HG02678 (cell line): ENCODE measurements around the gene PHB1.

Source experiments
- ATAC-seq: cut with Tn5 transposase; IDR thresholded peaks from one replicate; pipeline ENCODE4 v1.9.1; 2021; ENCODE audit warnings: mild to moderate bottlenecking, moderate library complexity; ENCODE audit not compliant: unreplicated experiment

Gene PHB1

GRCh38 chr17:49414622-49415350, at the start of gene PHB1:
PHB1 (minus strand) TSS chr17:49414882; CDS start chr17:49413264, 1,618 bp downstream.
- ATAC-seq = peak; percentile 99

- no peak for ATAC-seq
Observed at GRCh38 chr17:49464049-49464448, 49.4 kb upstream of the PHB1 start.

- no peak for ATAC-seq
Observed at GRCh38 chr17:49461580-49461979, 46.9 kb upstream of the PHB1 start.

- ATAC-seq = no peak
Observed at GRCh38 chr17:49460401-49460800, 45.7 kb upstream of the PHB1 start.

GRCh38 chr17:49459401-49459984, 44.8 kb upstream of the PHB1 start:
- ATAC-seq = no peak

- no peak for ATAC-seq
Observed at GRCh38 chr17:49457564-49458535, 43.2 kb upstream of the PHB1 start.

GRCh38 chr17:49456183-49456965, 41.7 kb upstream of the PHB1 start:
- ATAC-seq = no peak

- ATAC-seq = no peak
Observed at GRCh38 chr17:49455272-49455861, 40.7 kb upstream of the PHB1 start.

GRCh38 chr17:49454050-49454449, 39.4 kb upstream of the PHB1 start:
- ATAC-seq = no peak

- ATAC-seq = no peak
Observed at GRCh38 chr17:49452661-49453060, 38.0 kb upstream of the PHB1 start.

GRCh38 chr17:49452201-49452600, 37.5 kb upstream of the PHB1 start:
- ATAC-seq = no peak

- ATAC-seq = no peak
Observed at GRCh38 chr17:49450735-49451134, 36.1 kb upstream of the PHB1 start.

- no peak for ATAC-seq
Observed at GRCh38 chr17:49450181-49450580, 35.5 kb upstream of the PHB1 start.

- ATAC-seq = no peak
Observed at GRCh38 chr17:49447628-49448302, 33.1 kb upstream of the PHB1 start.

GRCh38 chr17:49445591-49445990, 30.9 kb upstream of the PHB1 start:
- ATAC-seq = no peak

- ATAC-seq = no peak
Observed at GRCh38 chr17:49444384-49444783, 29.7 kb upstream of the PHB1 start.

GRCh38 chr17:49443862-49444261, 29.2 kb upstream of the PHB1 start:
- ATAC-seq = no peak

- ATAC-seq = no peak
Observed at GRCh38 chr17:49442041-49442440, 27.4 kb upstream of the PHB1 start.

- no peak for ATAC-seq
Observed at GRCh38 chr17:49441578-49441977, 26.9 kb upstream of the PHB1 start.

- ATAC-seq = no peak
Observed at GRCh38 chr17:49440581-49440980, 25.9 kb upstream of the PHB1 start.
